ENCODE measurements around the gene PLA2G4C.

DNA sequence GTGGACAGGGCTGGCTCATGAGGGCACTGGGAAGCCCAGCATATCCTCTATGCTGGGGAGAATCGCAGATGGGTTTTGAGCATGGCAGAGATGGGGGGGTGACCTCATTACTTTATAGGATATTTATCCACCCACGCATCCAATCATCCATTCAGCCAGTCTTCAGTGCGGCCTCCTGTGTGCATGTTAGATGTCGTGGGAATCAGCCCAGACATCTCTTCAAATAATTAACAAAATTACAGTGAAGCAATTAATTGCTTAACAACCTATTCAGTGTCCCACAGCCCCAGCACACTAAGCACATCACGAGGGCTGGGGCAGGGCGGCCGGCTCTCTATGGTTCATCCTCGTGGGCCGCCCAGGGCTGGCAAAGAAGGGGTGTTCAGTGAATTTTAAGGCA lies 38.0 kb upstream of the PLA2G4C start:
- TF ChIP-seq POLR2A (IDR thresholded peaks at IDR 0.05): no peak
- TF ChIP-seq, protein P1, sequence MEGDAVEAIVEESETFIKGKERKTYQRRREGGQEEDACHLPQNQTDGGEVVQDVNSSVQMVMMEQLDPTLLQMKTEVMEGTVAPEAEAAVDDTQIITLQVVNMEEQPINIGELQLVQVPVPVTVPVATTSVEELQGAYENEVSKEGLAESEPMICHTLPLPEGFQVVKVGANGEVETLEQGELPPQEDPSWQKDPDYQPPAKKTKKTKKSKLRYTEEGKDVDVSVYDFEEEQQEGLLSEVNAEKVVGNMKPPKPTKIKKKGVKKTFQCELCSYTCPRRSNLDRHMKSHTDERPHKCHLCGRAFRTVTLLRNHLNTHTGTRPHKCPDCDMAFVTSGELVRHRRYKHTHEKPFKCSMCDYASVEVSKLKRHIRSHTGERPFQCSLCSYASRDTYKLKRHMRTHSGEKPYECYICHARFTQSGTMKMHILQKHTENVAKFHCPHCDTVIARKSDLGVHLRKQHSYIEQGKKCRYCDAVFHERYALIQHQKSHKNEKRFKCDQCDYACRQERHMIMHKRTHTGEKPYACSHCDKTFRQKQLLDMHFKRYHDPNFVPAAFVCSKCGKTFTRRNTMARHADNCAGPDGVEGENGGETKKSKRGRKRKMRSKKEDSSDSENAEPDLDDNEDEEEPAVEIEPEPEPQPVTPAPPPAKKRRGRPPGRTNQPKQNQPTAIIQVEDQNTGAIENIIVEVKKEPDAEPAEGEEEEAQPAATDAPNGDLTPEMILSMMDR (IDR thresholded peaks at IDR 0.05): no peak
